Measurements from ENCODE around the gene ARFGAP1. TPM values are rescaled to one million over a fixed set of nuclear protein-coding genes. Genes with fewer than 3 reads are reported as not detected.

The ARFGAP1 gene
- total RNA-seq, 1 donor from 2014 or later = 93.6 TPM

GRCh38 chr20:63261795-63262528, 10.7 kb upstream of the ARFGAP1 start:
- Mint-ChIP-seq H3K27me3 (ENCODE audit: unreplicated experiment) (peaks cover 4% of the 10 kb centered on the region), H3K27ac (ENCODE audit: unreplicated experiment) (peak overlapping the region; percentile 71), H3K4me1 (ENCODE audit: low read depth, unreplicated experiment) (peaks cover 26% of the 10 kb centered on the region), H3K36me3 (ENCODE audit: unreplicated experiment) (peaks cover 8% of the 10 kb centered on the region), H3K9me3 (ENCODE audit: unreplicated experiment) (peaks cover 3% of the 10 kb centered on the region), H3K4me3 (ENCODE audit: unreplicated experiment) (peak overlapping the region; percentile 77)
- TF ChIP-seq, protein P1, sequence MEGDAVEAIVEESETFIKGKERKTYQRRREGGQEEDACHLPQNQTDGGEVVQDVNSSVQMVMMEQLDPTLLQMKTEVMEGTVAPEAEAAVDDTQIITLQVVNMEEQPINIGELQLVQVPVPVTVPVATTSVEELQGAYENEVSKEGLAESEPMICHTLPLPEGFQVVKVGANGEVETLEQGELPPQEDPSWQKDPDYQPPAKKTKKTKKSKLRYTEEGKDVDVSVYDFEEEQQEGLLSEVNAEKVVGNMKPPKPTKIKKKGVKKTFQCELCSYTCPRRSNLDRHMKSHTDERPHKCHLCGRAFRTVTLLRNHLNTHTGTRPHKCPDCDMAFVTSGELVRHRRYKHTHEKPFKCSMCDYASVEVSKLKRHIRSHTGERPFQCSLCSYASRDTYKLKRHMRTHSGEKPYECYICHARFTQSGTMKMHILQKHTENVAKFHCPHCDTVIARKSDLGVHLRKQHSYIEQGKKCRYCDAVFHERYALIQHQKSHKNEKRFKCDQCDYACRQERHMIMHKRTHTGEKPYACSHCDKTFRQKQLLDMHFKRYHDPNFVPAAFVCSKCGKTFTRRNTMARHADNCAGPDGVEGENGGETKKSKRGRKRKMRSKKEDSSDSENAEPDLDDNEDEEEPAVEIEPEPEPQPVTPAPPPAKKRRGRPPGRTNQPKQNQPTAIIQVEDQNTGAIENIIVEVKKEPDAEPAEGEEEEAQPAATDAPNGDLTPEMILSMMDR (IDR thresholded peaks at IDR 0.05; ENCODE audit: partially characterized antibody, unreplicated experiment) = no peak
- no peak for DNase-seq

DNA sequence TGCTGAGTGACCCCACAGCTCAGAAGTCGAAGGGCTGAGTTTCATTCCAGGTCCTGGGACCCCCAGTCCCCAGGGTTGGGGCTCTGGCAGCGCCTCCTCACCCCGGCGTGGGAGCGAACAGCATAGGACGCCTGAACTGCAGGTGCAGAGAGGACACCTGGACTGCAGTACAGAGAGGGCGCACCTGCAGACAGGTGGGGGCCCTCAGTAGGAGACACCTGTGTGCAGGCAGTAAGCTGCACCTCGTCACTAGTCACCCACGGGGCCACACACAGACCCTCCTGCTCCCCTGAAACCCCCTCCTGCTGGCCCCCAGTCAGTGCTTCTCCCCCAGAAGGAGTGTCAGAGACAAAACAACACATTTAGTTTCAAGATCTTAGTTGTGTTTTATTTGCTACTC, 9.8 kb upstream of the ARFGAP1 start:
- H3K27ac Mint-ChIP-seq (ENCODE audit: unreplicated experiment) = peak overlapping the region; percentile 59
- H3K9me3 Mint-ChIP-seq (ENCODE audit: unreplicated experiment) = peaks cover 2% of the 10 kb centered on the region
- DNase-seq = no peak
- H3K36me3 Mint-ChIP-seq (ENCODE audit: unreplicated experiment) = no peaks in the 10 kb centered on the region
- TF ChIP-seq, protein P1 (IDR thresholded peaks at IDR 0.05; ENCODE audit: partially characterized antibody, unreplicated experiment) = no peak
- H3K4me1 Mint-ChIP-seq (ENCODE audit: low read depth, unreplicated experiment) = peaks cover 17% of the 10 kb centered on the region
- peak overlapping the region; percentile 38 for H3K4me3 Mint-ChIP-seq (ENCODE audit: unreplicated experiment)
- H3K27me3 Mint-ChIP-seq (ENCODE audit: unreplicated experiment) = no peaks in the 10 kb centered on the region

DNA sequence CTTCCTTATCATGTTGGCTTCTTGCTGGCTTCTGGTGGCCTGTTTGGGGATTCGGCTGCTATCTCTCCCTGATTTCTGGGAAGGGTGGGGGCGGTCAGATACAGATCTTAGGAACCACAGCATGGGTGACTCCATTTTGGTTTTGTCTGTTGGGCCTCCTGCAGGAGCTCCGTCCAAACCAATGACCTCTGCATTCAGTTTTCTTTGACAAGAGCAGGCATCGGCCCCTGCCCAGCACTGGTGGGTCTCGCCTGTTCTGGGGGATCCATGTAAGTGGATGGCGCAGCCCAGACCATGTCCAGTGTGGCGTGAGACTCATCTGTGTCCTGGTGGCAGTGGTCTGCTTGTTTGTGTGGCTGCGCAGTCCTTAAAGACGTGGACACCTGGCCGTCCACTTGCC, 8.6 kb upstream of the ARFGAP1 start:
- peaks cover 2% of the 10 kb centered on the region for H3K9me3 Mint-ChIP-seq (ENCODE audit: unreplicated experiment)
- peaks cover 19% of the 10 kb centered on the region for H3K4me1 Mint-ChIP-seq (ENCODE audit: low read depth, unreplicated experiment)
- no peak for DNase-seq
- no peak overlapping the region for H3K27ac Mint-ChIP-seq (ENCODE audit: unreplicated experiment)
- H3K36me3 Mint-ChIP-seq (ENCODE audit: unreplicated experiment) = no peaks in the 10 kb centered on the region
- H3K4me3 Mint-ChIP-seq (ENCODE audit: unreplicated experiment) = no peak overlapping the region
- TF ChIP-seq, protein P1 (IDR thresholded peaks at IDR 0.05; ENCODE audit: partially characterized antibody, unreplicated experiment) = no peak
- H3K27me3 Mint-ChIP-seq (ENCODE audit: unreplicated experiment) = no peaks in the 10 kb centered on the region

DNA sequence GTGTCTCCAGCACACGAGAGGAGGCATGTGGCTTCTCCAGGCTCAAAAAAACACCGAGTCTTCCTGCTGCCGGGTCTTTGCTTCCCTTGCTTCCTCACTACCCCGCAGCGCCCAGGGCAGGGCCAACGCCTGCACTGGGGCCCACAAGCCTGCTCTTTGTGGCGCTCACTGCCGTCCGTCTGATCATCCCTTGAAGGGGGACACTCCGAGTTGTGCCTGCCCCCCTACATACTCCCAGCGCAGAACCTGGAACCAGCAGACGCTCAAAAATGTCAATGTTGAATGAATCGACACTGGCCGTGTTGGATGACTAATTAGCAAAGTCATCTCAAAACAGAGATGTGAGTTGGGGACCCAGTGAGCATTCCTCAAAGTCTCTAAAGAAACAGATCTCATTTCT, 8.1 kb upstream of the ARFGAP1 start:
- no peaks in the 10 kb centered on the region for H3K36me3 Mint-ChIP-seq (ENCODE audit: unreplicated experiment)
- peaks cover 2% of the 10 kb centered on the region for H3K9me3 Mint-ChIP-seq (ENCODE audit: unreplicated experiment)
- no peak for DNase-seq
- TF ChIP-seq, protein P1 (IDR thresholded peaks at IDR 0.05; ENCODE audit: partially characterized antibody, unreplicated experiment) = no peak
- peaks cover 15% of the 10 kb centered on the region for H3K4me1 Mint-ChIP-seq (ENCODE audit: low read depth, unreplicated experiment)
- no peak overlapping the region for H3K27ac Mint-ChIP-seq (ENCODE audit: unreplicated experiment)
- H3K4me3 Mint-ChIP-seq (ENCODE audit: unreplicated experiment) = peak overlapping the region; percentile 38
- H3K27me3 Mint-ChIP-seq (ENCODE audit: unreplicated experiment) = no peaks in the 10 kb centered on the region

- Mint-ChIP-seq H3K36me3 (ENCODE audit: unreplicated experiment) (no peaks in the 10 kb centered on the region), H3K9me3 (ENCODE audit: unreplicated experiment) (peaks cover 5% of the 10 kb centered on the region), H3K27me3 (ENCODE audit: unreplicated experiment) (peaks cover 7% of the 10 kb centered on the region), H3K4me1 (ENCODE audit: low read depth, unreplicated experiment) (peaks cover 19% of the 10 kb centered on the region), H3K27ac (ENCODE audit: unreplicated experiment) (no peak overlapping the region), H3K4me3 (ENCODE audit: unreplicated experiment) (no peak overlapping the region)
- no peak for DNase-seq
- TF ChIP-seq, protein P1 (IDR thresholded peaks at IDR 0.05; ENCODE audit: partially characterized antibody, unreplicated experiment) = no peak
Measured at GRCh38 chr20:63265891-63266515, 6.6 kb upstream of the ARFGAP1 start.

Data from glutamatergic neuron (in vitro differentiated cells).